ENCODE results near the gene PTPRCAP. TPM values are rescaled to one million over a fixed set of nuclear protein-coding genes. Genes with fewer than 3 reads are reported as not detected.

Gene PTPRCAP
- polyA plus RNA-seq, 1 donor (not counting 4 experiments of a cell fraction or from before 2014, with no cell fraction given) = not detected

GRCh38 chr11:67410984-67411784 lies 26.3 kb downstream of the PTPRCAP start:
- H3K27me3 ChIP-seq (ENCODE audit: control insufficient read depth, extremely low read depth, insufficient read depth, low read length) = peaks cover 14% of the 10 kb centered on the region
- no peaks in the 10 kb centered on the region for H3K36me3 ChIP-seq (ENCODE audit: control insufficient read depth in 2 of 2, extremely low read depth in 1 of 2, insufficient read depth in 2 of 2, low read length in 2 of 2)
- H3K9me3 ChIP-seq (ENCODE audit: control insufficient read depth, low read depth, low read length) = no peaks in the 10 kb centered on the region
- no peak overlapping the region for H3K9ac ChIP-seq (ENCODE audit: control insufficient read depth, extremely low read depth, insufficient read depth, low read length)
- FAIRE-seq (no peak), DNase-seq (ENCODE audit: low read depth, low spot score) (no peak)
- no peaks in the 10 kb centered on the region for H3K9me1 ChIP-seq (ENCODE audit: control insufficient read depth, extremely low read depth, insufficient read depth, low read length)
- H3K4me1 ChIP-seq (ENCODE audit: control insufficient read depth, extremely low read depth, insufficient read depth, low read length) = no peaks in the 10 kb centered on the region
- dilution Hi-C loops (cut with MboI; ENCODE audit: extremely low pct_ligation_motif_present, low sequenced_read_pairs) = no loop called here
- no peak overlapping the region for H3K4me3 ChIP-seq (ENCODE audit: control insufficient read depth in 2 of 3, extremely low read depth in 1 of 3, insufficient read depth in 2 of 3, low read depth in 1 of 3, low read length in 3 of 3)
- no peaks in the 10 kb centered on the region for H3K79me2 ChIP-seq (ENCODE audit: control insufficient read depth, insufficient read depth, low read length)
- no peak for TF ChIP-seq EZH2 (IDR thresholded peaks at IDR 0.05; ENCODE audit: low read length)
- TF ChIP-seq, protein P1, sequence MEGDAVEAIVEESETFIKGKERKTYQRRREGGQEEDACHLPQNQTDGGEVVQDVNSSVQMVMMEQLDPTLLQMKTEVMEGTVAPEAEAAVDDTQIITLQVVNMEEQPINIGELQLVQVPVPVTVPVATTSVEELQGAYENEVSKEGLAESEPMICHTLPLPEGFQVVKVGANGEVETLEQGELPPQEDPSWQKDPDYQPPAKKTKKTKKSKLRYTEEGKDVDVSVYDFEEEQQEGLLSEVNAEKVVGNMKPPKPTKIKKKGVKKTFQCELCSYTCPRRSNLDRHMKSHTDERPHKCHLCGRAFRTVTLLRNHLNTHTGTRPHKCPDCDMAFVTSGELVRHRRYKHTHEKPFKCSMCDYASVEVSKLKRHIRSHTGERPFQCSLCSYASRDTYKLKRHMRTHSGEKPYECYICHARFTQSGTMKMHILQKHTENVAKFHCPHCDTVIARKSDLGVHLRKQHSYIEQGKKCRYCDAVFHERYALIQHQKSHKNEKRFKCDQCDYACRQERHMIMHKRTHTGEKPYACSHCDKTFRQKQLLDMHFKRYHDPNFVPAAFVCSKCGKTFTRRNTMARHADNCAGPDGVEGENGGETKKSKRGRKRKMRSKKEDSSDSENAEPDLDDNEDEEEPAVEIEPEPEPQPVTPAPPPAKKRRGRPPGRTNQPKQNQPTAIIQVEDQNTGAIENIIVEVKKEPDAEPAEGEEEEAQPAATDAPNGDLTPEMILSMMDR (optimal IDR thresholded peaks at IDR 0.05 in 1 of 3, IDR thresholded peaks at IDR 0.05 in 1 of 3, conservative IDR thresholded peaks at IDR 0.05 in 1 of 3; ENCODE audit: extremely low read depth in 1 of 3, insufficient read depth in 2 of 3, low read length in 3 of 3) = no peak
- no peaks in the 10 kb centered on the region for H4K20me1 ChIP-seq (ENCODE audit: control insufficient read depth, extremely low read depth, insufficient read depth, low read length)
- no peak overlapping the region for H2AFZ ChIP-seq (ENCODE audit: control insufficient read depth, low read length)
- H3K4me2 ChIP-seq (ENCODE audit: control insufficient read depth, extremely low read depth, insufficient read depth, low read depth, low read length) = no peak overlapping the region
- H3K27ac ChIP-seq (ENCODE audit: control insufficient read depth, insufficient read depth, low read length) = no peak overlapping the region

- Histone ChIP-seq H3K4me2 (ENCODE audit: control insufficient read depth, extremely low read depth, insufficient read depth, low read depth, low read length) (no peak overlapping the region), H3K27me3 (ENCODE audit: control insufficient read depth, extremely low read depth, insufficient read depth, low read length) (peaks cover 14% of the 10 kb centered on the region), H3K4me3 (ENCODE audit: control insufficient read depth in 2 of 3, extremely low read depth in 1 of 3, insufficient read depth in 2 of 3, low read depth in 1 of 3, low read length in 3 of 3) (no peak overlapping the region), H3K27ac (ENCODE audit: control insufficient read depth, insufficient read depth, low read length) (no peak overlapping the region), H3K4me1 (ENCODE audit: control insufficient read depth, extremely low read depth, insufficient read depth, low read length) (no peaks in the 10 kb centered on the region), H3K9ac (ENCODE audit: control insufficient read depth, extremely low read depth, insufficient read depth, low read length) (no peak overlapping the region), H3K9me1 (ENCODE audit: control insufficient read depth, extremely low read depth, insufficient read depth, low read length) (no peaks in the 10 kb centered on the region), H4K20me1 (ENCODE audit: control insufficient read depth, extremely low read depth, insufficient read depth, low read length) (no peaks in the 10 kb centered on the region), H2AFZ (ENCODE audit: control insufficient read depth, low read length) (no peak overlapping the region), H3K36me3 (ENCODE audit: control insufficient read depth in 2 of 2, extremely low read depth in 1 of 2, insufficient read depth in 2 of 2, low read length in 2 of 2) (no peaks in the 10 kb centered on the region), H3K9me3 (ENCODE audit: control insufficient read depth, low read depth, low read length) (no peaks in the 10 kb centered on the region), H3K79me2 (ENCODE audit: control insufficient read depth, insufficient read depth, low read length) (no peaks in the 10 kb centered on the region)
- DNase-seq (ENCODE audit: low read depth, low spot score) = no peak
- dilution Hi-C loops (cut with MboI; ENCODE audit: extremely low pct_ligation_motif_present, low sequenced_read_pairs) = no loop called here
- no peak for FAIRE-seq
- TF ChIP-seq, protein P1 (optimal IDR thresholded peaks at IDR 0.05 in 1 of 3, IDR thresholded peaks at IDR 0.05 in 1 of 3, conservative IDR thresholded peaks at IDR 0.05 in 1 of 3; ENCODE audit: extremely low read depth in 1 of 3, insufficient read depth in 2 of 3, low read length in 3 of 3) = no peak
- no peak for TF ChIP-seq EZH2 (IDR thresholded peaks at IDR 0.05; ENCODE audit: low read length)
Measured at GRCh38 chr11:67410369-67410831, 27.1 kb downstream of the PTPRCAP start.

All from keratinocyte (primary cell).